SH-SY5Y (cell line): ENCODE results near the gene IRF7.

Experiments
- GATA2 ChIP-seq: IDR thresholded peaks from 2 replicates; pipeline ENCODE4 v1.6.1; 2011; ENCODE audit warnings: mild to moderate bottlenecking, low read depth, low read length
- GATA3 ChIP-seq: IDR thresholded peaks from 2 replicates; pipeline ENCODE4 v1.6.1; 2011; ENCODE audit warnings: low read depth, mild to moderate bottlenecking, low read length, moderate library complexity

DNA sequence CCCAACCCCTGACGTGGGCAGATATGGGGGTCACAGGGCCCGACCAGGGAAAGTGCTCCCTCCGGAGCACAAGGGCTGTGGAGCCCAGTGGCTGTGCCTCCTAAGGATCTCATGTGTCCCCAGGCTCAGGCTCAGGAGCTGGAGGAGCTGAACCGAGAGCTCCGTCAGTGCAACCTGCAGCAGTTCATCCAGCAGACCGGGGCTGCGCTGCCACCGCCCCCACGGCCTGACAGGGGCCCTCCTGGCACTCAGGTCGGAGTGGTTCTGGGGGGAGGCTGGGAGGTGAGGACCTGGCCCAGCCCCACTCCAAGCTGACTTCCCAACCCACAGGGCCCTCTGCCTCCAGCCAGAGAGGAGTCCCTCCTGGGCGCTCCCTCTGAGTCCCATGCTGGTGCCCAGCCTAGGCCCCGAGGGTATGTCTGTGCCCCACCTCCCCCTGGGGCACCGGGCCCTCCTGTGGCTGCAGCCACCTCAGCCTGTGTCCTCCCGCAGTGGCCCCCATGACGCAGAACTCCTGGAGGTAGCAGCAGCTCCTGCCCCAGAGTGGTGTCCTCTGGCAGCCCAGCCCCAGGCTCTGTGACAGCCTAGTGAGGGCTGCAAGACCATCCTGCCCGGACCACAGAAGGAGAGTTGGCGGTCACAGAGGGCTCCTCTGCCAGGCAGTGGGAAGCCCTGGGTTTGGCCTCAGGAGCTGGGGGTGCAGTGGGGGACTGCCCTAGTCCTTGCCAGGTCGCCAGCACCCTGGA, 52.5 kb downstream of the IRF7 start:
- TF ChIP-seq GATA2, result no peak
- TF ChIP-seq GATA3, result no peak
